D721Med (cell line): ENCODE data around the gene SP3.

ENCODE experiments used
- DNase-seq: peaks from one replicate; pipeline ENCODE4 v3.0.0; 2011; ENCODE audit warnings: low spot score; ENCODE audit not compliant: insufficient read length
- FAIRE-seq: peaks from 2 replicates; lab custom pipeline; 2011; peaks lifted over from hg19 to GRCh38; lab: Jason Lieb, UNC
- CTCF ChIP-seq: IDR thresholded peaks from 2 replicates; pipeline ENCODE4 v1.5.1; 2012; ENCODE audit warnings: mild to moderate bottlenecking, control low read depth; ENCODE audit not compliant: insufficient read depth; ENCODE audit errors: missing control alignments

The SP3 gene

GRCh38 chr2:173881886-173882285 is 83.3 kb downstream of the SP3 start:
- DNase-seq = no peak
- no peak for FAIRE-seq
- no peak for TF ChIP-seq CTCF

- no peak for TF ChIP-seq CTCF
- DNase-seq (no peak), FAIRE-seq (no peak)
Measured at GRCh38 chr2:173881461-173881860, 83.7 kb downstream of the SP3 start.

GRCh38 chr2:173880561-173880960 is 84.6 kb downstream of the SP3 start:
- DNase-seq (no peak), FAIRE-seq (no peak)
- no peak for TF ChIP-seq CTCF

GRCh38 chr2:173876833-173877413 is 88.2 kb downstream of the SP3 start:
- no peak for TF ChIP-seq CTCF
- no peak for DNase-seq
- no peak for FAIRE-seq

GRCh38 chr2:173874894-173875237 is 90.3 kb downstream of the SP3 start:
- DNase-seq = no peak
- no peak for TF ChIP-seq CTCF
- FAIRE-seq = no peak

GRCh38 chr2:173874003-173874893 is 90.9 kb downstream of the SP3 start:
- FAIRE-seq = no peak
- no peak for DNase-seq
- no peak for TF ChIP-seq CTCF

GRCh38 chr2:173872714-173873113 is 92.5 kb downstream of the SP3 start:
- FAIRE-seq = no peak
- DNase-seq = no peak
- TF ChIP-seq CTCF = no peak
